HT1080 (cell line): ENCODE data around the gene ZNF324B. TPM values are rescaled to one million over a fixed set of nuclear protein-coding genes. Genes with fewer than 3 reads are reported as not detected.
"Not testable (repeated sequence)": the region's sequence is repeated elsewhere in the genome, so short reads cannot be mapped to it uniquely, and the experiment has no call there.

Experiments
- DNase-seq: peaks from one replicate; pipeline ENCODE4 v3.0.0-alpha.2; 2015; ENCODE audit warnings: low read depth
- polyA plus RNA-seq, 2 experiments: library from polyadenylated mRNA; depleted of rRNA; stranded (reverse); fragments of >200 nt; gene quantifications; 2 replicates each; pipeline ENCODE4 v1.2.3, GENCODE V29; 2015
- total RNA-seq: library from RNA; depleted of rRNA; stranded (reverse); fragments of >200 nt; shearing (Covaris generic); gene quantifications from 2 replicates; pipeline ENCODE4 v1.2.3, GENCODE V29; 2014; rRNA removed

ZNF324B gene
- 17.6 and 19.1 TPM in 2 replicates for total RNA-seq
- 5.7 and 6.9 TPM in 2 replicates for polyA plus RNA-seq (2015; cell fraction: cytosol; rRNA removed)
- 7.4 and 9.9 TPM in 2 replicates for polyA plus RNA-seq (2015; cell fraction: nucleus; rRNA removed)

GRCh38 chr19:58451358-58452101, at the start of gene ZNF324B:
ZNF324B (plus strand) TSS chr19:58451622; CDS start chr19:58453702, 2,080 bp downstream.
- DNase-seq: peak; percentile 94

GRCh38 chr19:58401840-58402421, 49.5 kb upstream of the ZNF324B start:
- DNase-seq: no peak

- DNase-seq: not testable (repeated sequence)
Measured at GRCh38 chr19:58403920-58404478, 47.4 kb upstream of the ZNF324B start.

- DNase-seq: no peak
Measured at GRCh38 chr19:58406818-58407657, 44.4 kb upstream of the ZNF324B start.

- DNase-seq: no peak
Measured at GRCh38 chr19:58407658-58408151, 43.7 kb upstream of the ZNF324B start.

GRCh38 chr19:58408152-58409009, 43.0 kb upstream of the ZNF324B start, which contains the start of gene ZNF584:
ZNF584 (plus strand) TSS chr19:58408649; CDS start chr19:58409148, 499 bp downstream.
- peak; percentile 91 for DNase-seq

GRCh38 chr19:58409010-58409790, 42.2 kb upstream of the ZNF324B start:
- peak; percentile 48 for DNase-seq

GRCh38 chr19:58416604-58417003, 34.8 kb upstream of the ZNF324B start:
- no peak for DNase-seq

GRCh38 chr19:58417071-58417470, 34.4 kb upstream of the ZNF324B start:
- no peak for DNase-seq

GRCh38 chr19:58428617-58429016, 22.8 kb upstream of the ZNF324B start:
- no peak for DNase-seq

- DNase-seq: no peak
Measured at GRCh38 chr19:58429745-58430144, 21.7 kb upstream of the ZNF324B start.

GRCh38 chr19:58434217-58434616, 17.2 kb upstream of the ZNF324B start:
- no peak for DNase-seq

GRCh38 chr19:58439576-58440554, 11.6 kb upstream of the ZNF324B start, which contains the start of gene ZNF132:
ZNF132 (minus strand) TSS chr19:58440153; CDS start chr19:58439821, 332 bp downstream.
- DNase-seq: peak; percentile 97

- no peak for DNase-seq
Measured at GRCh38 chr19:58440556-58440955, 10.9 kb upstream of the ZNF324B start.

GRCh38 chr19:58442986-58443385, 8.4 kb upstream of the ZNF324B start:
- DNase-seq: peak; percentile 15

- not testable (repeated sequence) for DNase-seq
Measured at GRCh38 chr19:58448860-58449259, 2.6 kb upstream of the ZNF324B start.

GRCh38 chr19:58449980-58450379, 1.4 kb upstream of the ZNF324B start:
- DNase-seq: not testable (repeated sequence)

GRCh38 chr19:58450856-58451357, 515 bp upstream of the ZNF324B start:
- DNase-seq: no peak
